Cardiac muscle cell (in vitro differentiated cells and primary cell): ENCODE measurements around the gene RSAD1. TPM values are rescaled to one million over a fixed set of nuclear protein-coding genes. Genes with fewer than 3 reads are reported as not detected.

Experiments
- DNase-seq, 2 donors: peaks; one replicate each; pipeline versions ENCODE4 v3.0.0 to v3.0.0-alpha.2; 2010 to 2017; ENCODE audit warnings: low read depth in 1 of 2, low spot score in 1 of 2
- H3K27ac ChIP-seq: fragments of 200-600 bp; sonication (generic); 2 replicates; pipeline ENCODE4 v1.5.1; 2016
- H3K27me3 ChIP-seq: fragments of 200-600 bp; sonication (generic); 2 replicates; pipeline ENCODE4 v1.6.0; 2016; ENCODE audit warnings: control low read depth
- H3K36me3 ChIP-seq: fragments of 200-600 bp; sonication (generic); 2 replicates; pipeline ENCODE4 v1.5.1; 2016; ENCODE audit warnings: control low read depth
- H3K4me1 ChIP-seq: fragments of 200-600 bp; sonication (generic); 2 replicates; pipeline ENCODE4 v1.8.1; 2017; ENCODE audit warnings: low read depth, mild to moderate bottlenecking, mixed run types
- H3K4me3 ChIP-seq: fragments of 200-600 bp; sonication (generic); 2 replicates; pipeline ENCODE4 v1.5.1; 2016; ENCODE audit warnings: mild to moderate bottlenecking
- H3K9me3 ChIP-seq: fragments of 200-600 bp; sonication (generic); 2 replicates; pipeline ENCODE4 v1.5.1; 2017; ENCODE audit warnings: low read depth, mild to moderate bottlenecking, control low read depth
- polyA plus RNA-seq: library from polyadenylated mRNA; unstranded; fragments of >200 nt; fragmentation: Nextera tagmentation; extraction: Ambion mirVana; gene quantifications from 2 replicates; pipeline ENCODE4 v1.2.1, GENCODE V29; 2016
- total RNA-seq: library from RNA; depleted of rRNA; stranded (reverse); fragments of >200 nt; gene quantifications from 2 replicates; pipeline ENCODE4 v1.2.3, GENCODE V29; 2016
- TF ChIP-seq, protein P1 (sequence below): IDR thresholded peaks from 2 replicates; pipeline ENCODE4 v1.5.1; 2012; ENCODE audit warnings: low read depth, mild to moderate bottlenecking, low read length

Gene RSAD1
- total and polyA plus RNA-seq, 2 experiments from 2014 or later, result 35.8 to 39.7 TPM

DNA sequence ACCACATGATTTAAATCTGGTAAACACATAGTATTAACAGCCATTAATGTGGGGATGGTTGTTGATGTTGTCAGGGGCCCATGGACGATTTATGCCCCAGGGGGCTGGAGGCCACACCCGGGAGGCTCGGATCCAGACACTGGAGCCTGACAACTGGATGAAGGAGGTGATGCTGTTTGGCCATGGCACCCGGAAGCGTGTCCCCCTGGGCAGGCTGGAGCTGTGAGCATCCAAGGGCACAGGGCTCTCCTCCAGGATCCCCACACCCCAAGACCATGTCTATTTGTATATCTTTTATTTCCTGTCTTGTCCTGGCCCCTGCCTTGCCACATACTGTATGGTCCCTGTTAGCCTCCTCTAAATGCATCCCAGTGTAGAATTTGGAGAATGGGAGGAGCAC lies 4.6 kb downstream of the RSAD1 start:
- Histone ChIP-seq H3K36me3 (peaks cover 4% of the 10 kb centered on the region), H3K4me3 (no peak overlapping the region), H3K4me1 (peaks cover under 1% of the 10 kb centered on the region), H3K9me3 (no peaks in the 10 kb centered on the region), H3K27me3 (no peaks in the 10 kb centered on the region), H3K27ac (no peak overlapping the region)
- TF ChIP-seq, protein P1, sequence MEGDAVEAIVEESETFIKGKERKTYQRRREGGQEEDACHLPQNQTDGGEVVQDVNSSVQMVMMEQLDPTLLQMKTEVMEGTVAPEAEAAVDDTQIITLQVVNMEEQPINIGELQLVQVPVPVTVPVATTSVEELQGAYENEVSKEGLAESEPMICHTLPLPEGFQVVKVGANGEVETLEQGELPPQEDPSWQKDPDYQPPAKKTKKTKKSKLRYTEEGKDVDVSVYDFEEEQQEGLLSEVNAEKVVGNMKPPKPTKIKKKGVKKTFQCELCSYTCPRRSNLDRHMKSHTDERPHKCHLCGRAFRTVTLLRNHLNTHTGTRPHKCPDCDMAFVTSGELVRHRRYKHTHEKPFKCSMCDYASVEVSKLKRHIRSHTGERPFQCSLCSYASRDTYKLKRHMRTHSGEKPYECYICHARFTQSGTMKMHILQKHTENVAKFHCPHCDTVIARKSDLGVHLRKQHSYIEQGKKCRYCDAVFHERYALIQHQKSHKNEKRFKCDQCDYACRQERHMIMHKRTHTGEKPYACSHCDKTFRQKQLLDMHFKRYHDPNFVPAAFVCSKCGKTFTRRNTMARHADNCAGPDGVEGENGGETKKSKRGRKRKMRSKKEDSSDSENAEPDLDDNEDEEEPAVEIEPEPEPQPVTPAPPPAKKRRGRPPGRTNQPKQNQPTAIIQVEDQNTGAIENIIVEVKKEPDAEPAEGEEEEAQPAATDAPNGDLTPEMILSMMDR, result no peak
- no peak for DNase-seq

DNA sequence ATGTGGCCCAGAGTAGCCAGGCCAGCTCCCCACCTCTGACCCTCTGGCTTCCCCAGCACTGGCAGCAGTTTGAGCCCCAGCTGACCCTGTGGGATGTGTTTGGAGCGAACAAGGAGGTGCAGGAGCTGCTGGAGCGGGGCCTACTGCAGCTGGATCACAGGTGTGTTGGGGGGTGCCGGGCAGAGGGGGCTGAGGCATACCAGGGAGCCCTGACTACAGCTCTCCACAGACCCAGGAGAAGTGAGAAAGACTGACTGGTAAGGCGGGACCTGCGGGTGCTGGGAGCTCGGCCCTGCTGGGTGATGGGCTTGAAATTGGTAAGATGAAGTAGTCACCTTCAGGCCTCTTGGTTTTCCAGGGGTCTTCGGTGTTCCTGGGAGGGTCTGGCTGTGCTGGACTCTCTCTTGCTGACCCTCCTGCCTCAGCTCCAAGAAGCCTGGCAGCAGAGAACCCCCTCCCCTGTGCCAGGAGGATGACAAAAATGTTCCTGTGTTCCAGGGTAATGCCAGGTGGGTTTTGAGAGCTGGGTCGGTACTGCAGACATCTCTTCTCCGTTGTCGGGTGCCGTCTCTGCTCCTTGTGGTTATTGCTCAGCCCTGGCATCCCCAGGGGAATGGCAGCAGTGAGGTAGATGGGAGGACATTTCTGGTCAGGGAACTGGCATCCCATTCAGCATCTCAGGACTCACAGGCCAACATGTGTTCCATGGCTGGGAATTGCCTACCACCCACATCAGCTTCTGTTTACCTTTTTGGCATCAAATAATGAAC lies 5.9 kb downstream of the RSAD1 start:
- TF ChIP-seq, protein P1, result no peak
- DNase-seq, result no peak
- H3K4me1 ChIP-seq, result no peaks in the 10 kb centered on the region
- H3K4me3 ChIP-seq, result no peak overlapping the region
- H3K27ac ChIP-seq, result no peak overlapping the region
- no peaks in the 10 kb centered on the region for H3K9me3 ChIP-seq
- H3K27me3 ChIP-seq, result no peaks in the 10 kb centered on the region
- peaks cover 4% of the 10 kb centered on the region for H3K36me3 ChIP-seq

- H3K27ac ChIP-seq, result no peak overlapping the region
- no peak overlapping the region for H3K4me3 ChIP-seq
- TF ChIP-seq, protein P1, result no peak
Measured at GRCh38 chr17:50487213-50488096, 8.8 kb downstream of the RSAD1 start.

GRCh38 chr17:50488880-50489279 lies 10.2 kb downstream of the RSAD1 start:
- no peak overlapping the region for H3K27ac ChIP-seq
- no peaks in the 10 kb centered on the region for H3K4me1 ChIP-seq
- no peaks in the 10 kb centered on the region for H3K9me3 ChIP-seq
- DNase-seq, result no peak
- no peaks in the 10 kb centered on the region for H3K27me3 ChIP-seq
- TF ChIP-seq, protein P1, result no peak
- H3K36me3 ChIP-seq, result peaks cover 4% of the 10 kb centered on the region
- H3K4me3 ChIP-seq, result no peak overlapping the region

More at GRCh38 chr17:50487213-50488096, 8.8 kb downstream of the RSAD1 start:
- Histone ChIP-seq H3K4me1 (no peaks in the 10 kb centered on the region), H3K36me3 (peaks cover 4% of the 10 kb centered on the region), H3K9me3 (no peaks in the 10 kb centered on the region), H3K27me3 (no peaks in the 10 kb centered on the region)
- no peak for DNase-seq

DNA sequence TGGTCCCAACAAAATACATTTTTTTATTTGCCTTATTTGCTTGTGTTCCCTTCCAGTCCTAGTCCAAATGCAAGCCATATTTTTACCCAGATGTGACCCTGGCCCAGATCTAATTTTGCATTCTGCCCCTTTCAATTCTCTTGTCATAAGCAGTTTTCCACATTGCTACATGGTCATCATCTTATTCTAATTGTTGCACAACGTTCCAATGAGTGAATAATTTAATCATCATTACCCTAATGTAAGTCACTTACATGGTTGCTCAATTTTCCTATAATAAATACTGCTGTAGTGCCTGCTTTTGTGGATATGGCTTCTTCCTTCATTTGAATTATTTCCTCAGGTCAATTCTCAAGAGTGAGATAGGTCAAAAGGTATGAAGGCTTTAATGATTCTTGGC lies 12.8 kb downstream of the RSAD1 start:
- H3K4me1 ChIP-seq, result no peaks in the 10 kb centered on the region
- no peaks in the 10 kb centered on the region for H3K9me3 ChIP-seq
- TF ChIP-seq, protein P1, result no peak
- no peaks in the 10 kb centered on the region for H3K36me3 ChIP-seq
- no peak overlapping the region for H3K27ac ChIP-seq
- no peaks in the 10 kb centered on the region for H3K27me3 ChIP-seq
- DNase-seq, result no peak
- H3K4me3 ChIP-seq, result no peak overlapping the region
